Retina (tissue), 1 donor: ENCODE measurements around the gene CDHR2.
A peak's percentile ranks its signal among the peaks of the same experiment; 100 is the strongest.

Experiments
- DNase-seq: peaks from one replicate; pipeline ENCODE4 v3.0.0-alpha.2; 2016

Gene CDHR2

GRCh38 chr5:176624142-176624541 is 75.0 kb downstream of the CDHR2 start:
- DNase-seq: no peak

GRCh38 chr5:176624938-176625337 is 75.8 kb downstream of the CDHR2 start:
- no peak for DNase-seq

- no peak for DNase-seq
Observed at GRCh38 chr5:176625512-176625911, 76.4 kb downstream of the CDHR2 start.

DNA sequence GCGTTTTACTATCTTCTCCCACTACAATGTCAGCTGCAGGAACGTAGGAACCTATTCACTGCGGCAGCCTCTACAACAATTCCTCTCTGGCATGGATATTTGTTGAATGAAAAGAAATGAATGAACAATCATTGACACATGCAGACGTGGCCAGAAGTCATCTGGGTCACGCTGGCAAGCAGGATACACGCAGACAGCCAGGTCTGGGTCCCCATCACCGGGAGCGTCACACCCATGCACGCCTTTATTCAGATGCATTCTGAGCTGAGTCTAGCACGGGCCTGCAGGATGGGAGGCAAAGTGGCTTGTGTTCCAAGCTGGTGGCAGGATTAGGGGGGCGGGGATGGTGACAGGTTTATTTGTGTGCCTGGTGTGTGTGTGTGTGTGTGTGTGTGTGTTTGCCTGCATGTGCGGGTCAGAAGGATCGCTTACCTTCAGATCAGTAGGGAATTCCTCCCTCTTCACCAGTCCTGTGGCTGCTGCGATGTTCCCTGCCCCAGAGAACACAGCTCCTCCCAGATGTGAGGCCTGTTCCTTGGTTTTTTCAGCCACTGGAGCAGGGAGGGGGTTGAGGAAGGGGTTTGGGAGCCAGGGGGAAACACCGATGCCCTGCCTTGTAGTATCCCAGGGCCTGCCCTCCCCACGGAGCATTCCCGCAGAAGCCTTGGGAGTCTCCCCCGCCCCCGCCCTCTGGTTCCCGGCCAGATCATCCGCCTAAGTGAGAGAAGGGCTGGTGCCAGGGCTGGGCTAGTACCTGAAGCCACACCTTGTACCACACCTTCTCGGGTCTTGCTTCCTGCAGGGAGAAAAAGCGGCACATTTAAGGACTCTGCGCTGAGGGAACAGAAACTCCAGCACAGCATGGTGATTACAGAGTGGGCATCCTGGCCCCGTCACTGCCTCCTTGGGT is 77.1 kb downstream of the CDHR2 start:
- no peak for DNase-seq

DNA sequence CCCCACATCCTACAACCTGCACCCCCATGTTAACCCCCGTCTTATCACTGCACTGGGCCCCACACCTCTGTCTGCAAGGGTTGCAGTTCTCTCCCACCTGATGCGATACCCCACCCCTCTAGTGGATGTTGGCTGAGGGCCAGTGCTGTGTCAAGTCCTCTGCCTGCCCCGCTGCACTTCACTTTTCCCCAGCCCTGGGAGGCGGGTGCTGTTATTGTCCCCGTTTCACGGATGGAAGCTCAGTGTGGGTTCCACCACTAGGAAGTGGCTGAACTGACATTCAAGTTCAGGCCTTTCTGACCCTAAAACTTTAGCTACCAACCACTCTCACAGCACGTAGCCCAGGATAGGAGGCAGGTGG is 77.7 kb downstream of the CDHR2 start:
- no peak for DNase-seq

DNA sequence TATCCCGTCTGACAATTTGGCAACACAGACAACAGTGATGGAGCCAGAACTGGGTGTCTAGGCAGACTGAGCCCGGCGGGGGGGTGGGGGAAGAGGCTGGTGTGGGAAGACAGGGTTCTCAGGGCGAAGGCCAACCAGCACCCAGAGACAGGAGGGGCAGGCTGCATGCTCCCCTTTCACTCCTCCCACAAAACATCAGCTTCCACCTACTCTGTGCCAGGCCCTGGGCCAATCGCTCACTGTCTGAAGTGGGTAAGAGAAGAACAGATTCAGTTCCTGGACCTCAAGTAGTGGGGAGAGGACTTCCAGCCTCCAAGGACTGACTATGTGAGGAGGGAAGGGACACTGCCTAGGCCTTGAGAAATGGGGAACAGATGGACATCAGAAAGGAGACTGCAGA is 78.4 kb downstream of the CDHR2 start:
- DNase-seq: no peak

- DNase-seq: no peak
Observed at GRCh38 chr5:176628406-176629228, 79.5 kb downstream of the CDHR2 start.

- DNase-seq: no peak
Observed at GRCh38 chr5:176629317-176629852, 80.2 kb downstream of the CDHR2 start.

- peak; percentile 81 for DNase-seq
Observed at GRCh38 chr5:176629853-176630680, 80.9 kb downstream of the CDHR2 start, which contains the start of the genes EIF4E1B and SNCB. TSS of gene EIF4E1B (plus strand) at chr5:176630675. CDS start at chr5:176642788, 12,113 bp downstream. TSS of gene SNCB (minus strand) at chr5:176630534. CDS start at chr5:176629654, 880 bp downstream.

- DNase-seq: no peak
Observed at GRCh38 chr5:176630681-176631222, 81.6 kb downstream of the CDHR2 start.

GRCh38 chr5:176631383-176632200 is 82.5 kb downstream of the CDHR2 start:
- no peak for DNase-seq

GRCh38 chr5:176632745-176633144 is 83.6 kb downstream of the CDHR2 start:
- DNase-seq: no peak

GRCh38 chr5:176633598-176633997 is 84.5 kb downstream of the CDHR2 start:
- DNase-seq: no peak

DNA sequence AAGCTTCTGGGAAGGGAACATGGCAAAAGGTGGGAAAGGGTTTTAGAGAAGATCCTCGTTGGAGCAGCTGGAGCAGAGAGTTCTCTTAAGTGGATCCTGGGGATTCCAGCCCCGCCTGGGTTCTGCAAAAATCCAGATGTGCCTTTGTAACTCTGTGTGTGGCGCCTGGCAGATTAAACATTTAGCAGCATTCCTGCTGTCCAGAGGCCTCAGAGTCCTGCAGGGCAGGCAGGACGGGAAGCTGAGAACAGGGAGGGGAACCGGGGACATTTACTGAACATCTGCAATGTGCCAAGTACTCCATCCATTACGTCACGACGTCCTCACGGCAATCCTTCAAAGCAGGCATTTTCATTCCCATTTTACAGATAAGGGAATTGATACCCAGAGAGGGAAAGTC is 87.3 kb downstream of the CDHR2 start:
- DNase-seq: no peak

DNA sequence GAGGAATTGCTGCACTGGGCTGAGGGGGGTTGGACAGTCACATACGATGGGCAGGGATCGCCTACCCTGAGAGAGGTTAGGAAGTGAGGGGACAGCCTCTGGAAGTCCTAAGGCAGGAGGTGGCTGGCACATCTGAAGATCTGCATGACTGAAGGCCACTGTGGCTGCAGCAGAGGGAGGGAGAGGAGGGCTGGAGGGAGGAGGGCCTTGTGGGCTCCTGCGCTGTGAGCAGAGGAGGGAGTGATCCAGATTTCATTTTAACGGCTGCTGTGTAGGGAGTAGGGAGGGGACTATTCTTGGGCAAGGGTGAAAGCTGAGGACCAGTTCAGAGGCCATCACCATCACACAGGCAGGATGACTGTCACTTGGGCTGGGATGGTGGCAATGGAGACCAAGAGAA is 88.4 kb downstream of the CDHR2 start:
- DNase-seq: no peak

DNA sequence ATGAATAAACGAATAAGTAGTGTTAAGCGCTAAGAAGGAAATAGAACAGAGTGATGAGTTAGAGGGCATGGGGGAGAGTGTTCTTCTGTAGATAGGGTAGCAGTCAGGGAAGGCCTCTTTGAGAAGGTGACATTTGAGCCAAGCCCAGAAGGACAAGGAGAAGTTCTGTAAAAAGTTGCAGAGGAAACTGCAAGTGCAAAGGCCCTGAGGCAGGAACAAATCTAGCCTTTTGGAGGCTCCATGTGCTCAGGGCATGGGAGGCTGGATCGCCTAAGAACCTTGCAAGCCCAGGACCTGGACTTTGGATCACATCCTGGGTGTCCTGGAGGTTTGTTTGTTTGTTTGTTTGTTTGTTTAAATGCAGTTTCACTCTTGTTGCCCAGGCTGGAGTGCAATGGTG is 89.3 kb downstream of the CDHR2 start:
- no peak for DNase-seq

DNA sequence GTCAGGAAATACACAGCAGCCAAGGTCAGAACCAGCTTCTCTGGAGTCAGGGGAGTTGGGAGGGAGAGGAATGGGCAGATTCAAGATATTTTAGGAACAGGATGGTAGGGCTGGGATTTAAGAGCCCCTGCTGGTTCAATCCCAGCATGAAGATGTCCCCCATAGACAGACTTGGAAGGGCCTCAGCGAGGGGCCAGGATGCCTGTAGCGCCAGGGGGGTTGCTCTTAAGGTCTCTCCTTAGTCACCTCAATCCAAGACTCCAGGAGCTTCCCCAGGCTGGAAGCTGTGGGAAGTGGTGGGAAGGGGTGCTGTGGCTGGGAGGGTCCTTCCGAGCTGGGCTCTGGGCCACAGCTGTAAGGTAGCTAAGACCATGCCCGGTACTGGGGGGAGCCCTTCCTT is 90.1 kb downstream of the CDHR2 start:
- no peak for DNase-seq

GRCh38 chr5:176639981-176640380 is 90.8 kb downstream of the CDHR2 start:
- no peak for DNase-seq

DNA sequence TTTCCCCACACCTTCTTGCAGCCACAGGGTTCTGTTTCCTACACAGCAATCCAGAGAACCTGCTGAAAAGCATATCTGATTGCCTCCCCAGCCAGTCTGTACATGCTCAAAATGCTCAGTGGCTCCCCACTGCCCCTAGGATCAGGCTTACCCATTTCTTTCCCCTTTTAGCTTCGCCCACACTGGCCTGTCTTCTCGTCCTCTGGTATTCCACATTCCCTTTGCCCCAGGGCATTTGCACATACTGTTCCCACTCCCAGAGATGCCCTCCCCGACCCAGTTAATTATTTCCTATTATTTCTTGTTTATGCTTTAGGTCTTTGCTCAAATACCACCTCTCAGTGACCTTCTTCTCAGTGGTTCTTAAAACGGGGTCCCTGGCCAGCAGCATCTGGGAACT is 91.5 kb downstream of the CDHR2 start:
- no peak for DNase-seq

DNA sequence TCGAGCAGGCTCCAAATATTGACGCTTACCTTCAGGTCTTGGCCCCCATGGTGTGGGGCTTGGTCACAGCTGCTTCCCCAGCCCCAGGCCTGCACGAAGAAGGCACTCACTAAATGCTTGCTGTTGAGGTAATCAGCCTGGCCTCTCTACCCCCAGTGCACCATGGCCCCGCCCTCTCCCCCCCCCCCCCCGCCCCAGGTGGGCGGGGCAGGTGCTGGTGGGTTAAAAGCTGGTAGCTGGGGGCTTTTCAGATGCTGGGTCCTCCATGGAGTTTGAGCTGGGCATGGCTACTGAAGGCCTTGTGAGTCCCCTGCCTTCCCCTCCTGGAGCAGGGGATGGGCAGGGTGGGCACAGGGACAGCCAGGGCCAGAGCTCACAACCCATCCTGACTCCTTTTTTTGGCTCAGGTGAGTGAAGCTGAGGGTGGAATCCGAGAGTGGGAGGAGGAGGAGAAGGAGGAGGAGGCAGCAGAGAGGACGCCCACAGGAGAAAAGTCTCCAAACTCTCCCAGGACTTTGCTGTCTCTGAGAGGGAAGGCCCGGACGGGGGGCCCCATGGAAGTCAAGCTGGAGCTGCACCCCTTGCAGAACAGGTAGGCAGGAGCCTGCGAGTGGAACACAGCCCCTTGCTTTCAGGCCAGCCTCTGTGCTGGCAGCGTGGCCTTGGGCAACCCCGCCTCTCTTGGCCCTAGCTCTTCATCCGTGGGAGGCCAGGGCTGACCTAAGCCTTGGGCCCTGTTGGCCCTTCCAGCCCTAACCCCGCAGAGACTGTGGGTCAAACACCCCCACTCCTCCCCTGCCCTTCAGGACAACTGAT is 93.7 kb downstream of the CDHR2 start:
- DNase-seq: no peak
